GM18907 (cell line): ENCODE measurements around the gene GDF9.

Experiments used
- ATAC-seq: cut with Tn5 transposase; IDR thresholded peaks from one replicate; pipeline ENCODE4 v1.9.1; 2021; ENCODE audit warnings: mild to moderate bottlenecking, moderate library complexity; ENCODE audit not compliant: unreplicated experiment

The GDF9 gene

GRCh38 chr5:132839426-132840301 lies 26.6 kb downstream of the GDF9 start:
- ATAC-seq = no peak

- no peak for ATAC-seq
Observed at GRCh38 chr5:132838516-132839282, 27.6 kb downstream of the GDF9 start.

- ATAC-seq = no peak
Observed at GRCh38 chr5:132837868-132838267, 28.4 kb downstream of the GDF9 start.

GRCh38 chr5:132836852-132837251 lies 29.4 kb downstream of the GDF9 start:
- no peak for ATAC-seq

- no peak for ATAC-seq
Observed at GRCh38 chr5:132834057-132834456, 32.2 kb downstream of the GDF9 start.

GRCh38 chr5:132832612-132833011 lies 33.7 kb downstream of the GDF9 start:
- no peak for ATAC-seq

GRCh38 chr5:132831095-132831860 lies 35.0 kb downstream of the GDF9 start:
- ATAC-seq = no peak

- peak; percentile 75 for ATAC-seq
Observed at GRCh38 chr5:132830436-132831094, 35.7 kb downstream of the GDF9 start, which contains the start of gene SHROOM1. Gene SHROOM1, minus strand, starts transcription at chr5:132830647. Its CDS starts 4,507 bp downstream, at chr5:132826140.

- ATAC-seq = peak; percentile 75
Observed at GRCh38 chr5:132829742-132830435, 36.4 kb downstream of the GDF9 start.

- no peak for ATAC-seq
Observed at GRCh38 chr5:132828846-132829494, 37.3 kb downstream of the GDF9 start.

- ATAC-seq = no peak
Observed at GRCh38 chr5:132827943-132828673, 38.2 kb downstream of the GDF9 start.

- ATAC-seq = no peak
Observed at GRCh38 chr5:132826424-132827082, 39.7 kb downstream of the GDF9 start.

- no peak for ATAC-seq
Observed at GRCh38 chr5:132825834-132826391, 40.4 kb downstream of the GDF9 start.

- no peak for ATAC-seq
Observed at GRCh38 chr5:132825033-132825833, 41.0 kb downstream of the GDF9 start.

GRCh38 chr5:132824426-132824825 lies 41.8 kb downstream of the GDF9 start:
- no peak for ATAC-seq

GRCh38 chr5:132823481-132824050 lies 42.7 kb downstream of the GDF9 start:
- ATAC-seq = no peak
